Activated CD8-positive, alpha-beta T cell treated with anti-CD3 and anti-CD28 coated beads for 36 hours (primary cell): ENCODE results near the gene PLXND1. TPM values are rescaled to one million over a fixed set of nuclear protein-coding genes. Genes with fewer than 3 reads are reported as not detected.

ENCODE experiments used
- ATAC-seq: fragments of 200-7000 bp; cut with Tn5 transposase; one replicate; pipeline ENCODE4 v1.10.0; 2021; ENCODE audit warnings: mild to moderate bottlenecking, moderate library complexity
- CTCF ChIA-PET: fragments of 350-600 bp; sonication (Branson Sonifier 250); formaldehyde crosslinking; loops from one replicate; lab custom pipeline; 2021; ENCODE audit warnings: antibody characterized with exemption; lab: Charles Lee
- POLR2A ChIA-PET: fragments of 350-600 bp; sonication (Branson Sonifier 250); formaldehyde crosslinking; loops from one replicate; lab custom pipeline; 2021; ENCODE audit warnings: antibody characterized with exemption; lab: Charles Lee
- DNase-seq: peaks from one replicate; pipeline ENCODE4 v3.0.0-alpha.2; 2020
- H3K27ac Mint-ChIP-seq: one replicate; pipeline ENCODE4 v1.8.0; 2021; ENCODE audit warnings: mild to moderate bottlenecking, mixed read lengths
- H3K27me3 Mint-ChIP-seq: one replicate; pipeline ENCODE4 v1.8.0; 2021; ENCODE audit warnings: mixed read lengths
- H3K36me3 Mint-ChIP-seq: one replicate; pipeline ENCODE4 v1.8.0; 2021; ENCODE audit warnings: low read depth, mixed read lengths
- H3K4me1 Mint-ChIP-seq: one replicate; pipeline ENCODE4 v1.8.0; 2021; ENCODE audit warnings: low read depth, mixed read lengths
- H3K4me3 Mint-ChIP-seq: one replicate; pipeline ENCODE4 v1.8.0; 2021; ENCODE audit warnings: mild to moderate bottlenecking, moderate library complexity, mixed read lengths
- H3K9me3 Mint-ChIP-seq: one replicate; pipeline ENCODE4 v1.8.0; 2021; ENCODE audit warnings: mixed read lengths
- intact Hi-C: fragments of 100-400 bp; cut with micrococcal nuclease; formaldehyde crosslinking; loops from one replicate; pipeline ENCODE4 v1.10.0; 2022
- total RNA-seq, 2 experiments: library from RNA; stranded (reverse); gene quantifications; one replicate each; pipeline ENCODE4 v1.2.3, GENCODE V29; 2021
- TF ChIP-seq, protein P1 (sequence below): fragments of 200-600 bp; IDR thresholded peaks from one replicate; pipeline ENCODE4 v1.8.0; 2022; ENCODE audit warnings: antibody characterized with exemption, mild to moderate bottlenecking

Gene PLXND1
- total RNA-seq, 2 experiments from 2014 or later = 10.7 to 12.5 TPM

DNA sequence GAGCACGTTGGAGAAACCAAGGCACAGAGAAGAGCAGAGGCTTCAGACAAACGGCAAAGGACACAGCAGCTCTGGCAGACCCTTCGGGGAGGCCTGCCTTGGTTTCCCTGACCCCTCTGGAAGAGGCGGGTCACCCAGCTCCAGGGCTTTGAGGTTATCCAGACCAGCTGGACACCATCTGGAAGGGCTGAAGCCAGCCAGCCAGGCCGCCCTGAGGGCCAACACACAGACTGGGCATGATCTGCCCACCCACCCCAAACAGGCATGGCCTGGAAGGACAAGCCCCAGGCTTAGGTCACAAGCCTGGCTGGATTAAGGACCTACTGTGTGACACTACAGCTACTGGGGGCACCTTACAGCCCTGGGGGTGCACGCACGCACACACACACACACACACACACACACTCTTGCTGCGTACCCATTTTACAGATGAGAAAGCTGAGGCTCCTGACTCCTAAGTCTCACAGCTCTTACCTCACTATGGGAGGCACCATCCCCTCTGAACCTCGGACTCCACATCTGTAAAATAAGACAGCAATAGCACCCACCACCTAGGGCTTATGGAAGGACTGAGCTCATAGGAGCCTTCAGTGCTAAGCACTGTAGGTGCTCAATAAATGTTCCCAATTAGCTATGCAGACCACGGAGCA, 10.8 kb downstream of the PLXND1 start:
- Mint-ChIP-seq H3K9me3 (no peaks in the 10 kb centered on the region), H3K4me1 (peaks cover 23% of the 10 kb centered on the region), H3K27me3 (peaks cover 10% of the 10 kb centered on the region), H3K27ac (no peak overlapping the region), H3K36me3 (no peaks in the 10 kb centered on the region), H3K4me3 (no peak overlapping the region)
- POLR2A ChIA-PET = interaction anchor here (0.6 to 1.5 kb wide), 4 partner anchors 10 to 98 kb away, joined by 3 to 4 read pairs (median 4); no protein-coding TSS in a partner anchor
- ATAC-seq = no peak
- CTCF ChIA-PET = interaction anchor here (0.8 to 1.4 kb wide), 5 partner anchors 10 to 338 kb away, joined by 3 to 4 read pairs (median 3); no protein-coding TSS in a partner anchor
- DNase-seq = no peak
- intact Hi-C loops = no loop called here
- TF ChIP-seq, protein P1, sequence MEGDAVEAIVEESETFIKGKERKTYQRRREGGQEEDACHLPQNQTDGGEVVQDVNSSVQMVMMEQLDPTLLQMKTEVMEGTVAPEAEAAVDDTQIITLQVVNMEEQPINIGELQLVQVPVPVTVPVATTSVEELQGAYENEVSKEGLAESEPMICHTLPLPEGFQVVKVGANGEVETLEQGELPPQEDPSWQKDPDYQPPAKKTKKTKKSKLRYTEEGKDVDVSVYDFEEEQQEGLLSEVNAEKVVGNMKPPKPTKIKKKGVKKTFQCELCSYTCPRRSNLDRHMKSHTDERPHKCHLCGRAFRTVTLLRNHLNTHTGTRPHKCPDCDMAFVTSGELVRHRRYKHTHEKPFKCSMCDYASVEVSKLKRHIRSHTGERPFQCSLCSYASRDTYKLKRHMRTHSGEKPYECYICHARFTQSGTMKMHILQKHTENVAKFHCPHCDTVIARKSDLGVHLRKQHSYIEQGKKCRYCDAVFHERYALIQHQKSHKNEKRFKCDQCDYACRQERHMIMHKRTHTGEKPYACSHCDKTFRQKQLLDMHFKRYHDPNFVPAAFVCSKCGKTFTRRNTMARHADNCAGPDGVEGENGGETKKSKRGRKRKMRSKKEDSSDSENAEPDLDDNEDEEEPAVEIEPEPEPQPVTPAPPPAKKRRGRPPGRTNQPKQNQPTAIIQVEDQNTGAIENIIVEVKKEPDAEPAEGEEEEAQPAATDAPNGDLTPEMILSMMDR = no peak

DNA sequence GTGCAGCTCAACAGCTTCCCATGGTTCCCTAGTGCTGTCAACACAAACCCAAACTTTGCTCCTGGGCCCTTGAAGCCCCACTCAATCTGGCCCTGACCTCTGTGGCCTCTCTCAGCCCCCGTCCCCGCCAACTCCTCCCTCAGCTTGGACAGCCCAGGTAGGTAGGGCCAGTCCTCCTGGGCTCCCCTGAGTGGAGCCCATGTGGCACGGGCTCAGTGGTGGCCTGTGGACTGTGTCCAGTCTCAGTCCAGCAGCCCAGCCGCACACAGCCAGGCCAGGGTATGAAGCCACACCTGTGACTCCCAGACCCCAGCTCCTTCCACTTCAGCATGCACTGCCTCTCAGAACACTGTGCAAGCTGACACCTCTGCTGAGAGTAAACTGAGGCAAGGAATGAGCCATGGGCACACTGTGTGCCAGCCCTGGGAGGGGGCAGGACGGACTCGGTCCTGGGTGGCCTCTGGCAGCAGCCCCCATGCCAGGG, 11.5 kb downstream of the PLXND1 start:
- Mint-ChIP-seq H3K9me3 (no peaks in the 10 kb centered on the region), H3K27me3 (peaks cover 10% of the 10 kb centered on the region), H3K36me3 (no peaks in the 10 kb centered on the region), H3K4me3 (no peak overlapping the region), H3K27ac (no peak overlapping the region), H3K4me1 (peaks cover 21% of the 10 kb centered on the region)
- ChIA-PET CTCF (interaction anchor here (1.0 to 2.1 kb wide), 4 partner anchors 11 to 125 kb away, joined by 5 to 9 read pairs (median 6); partner anchors contain the start of gene PLXND1), POLR2A (interaction anchor here (0.6 to 1.7 kb wide), 4 partner anchors 8 to 98 kb away, joined by 3 to 7 read pairs (median 4); partner anchors contain the start of gene PLXND1)
- ATAC-seq (no peak), DNase-seq (no peak)
- TF ChIP-seq, protein P1 = no peak
- intact Hi-C loops = no loop called here

DNA sequence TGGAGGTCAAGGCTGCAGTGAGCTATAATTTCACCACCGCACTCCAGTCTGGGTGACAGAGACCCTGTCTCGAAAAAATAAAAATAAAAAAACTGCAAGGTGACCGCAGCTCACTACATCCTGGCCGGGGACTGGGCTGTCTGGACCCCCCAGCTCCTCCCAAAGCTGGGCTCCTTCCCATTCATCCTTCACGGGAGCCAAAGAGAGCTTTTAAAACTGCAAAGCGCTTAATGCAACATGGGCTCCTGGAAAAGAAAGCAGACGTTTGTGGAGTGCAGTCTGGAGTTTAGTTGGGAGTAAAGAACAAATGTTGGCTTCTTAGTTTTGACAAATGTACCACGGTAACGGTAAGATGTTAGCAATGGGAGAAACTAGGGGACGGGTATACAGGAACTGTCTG, 12.1 kb downstream of the PLXND1 start:
- peak overlapping the region; percentile 75 for H3K27ac Mint-ChIP-seq
- H3K27me3 Mint-ChIP-seq = peaks cover 10% of the 10 kb centered on the region
- H3K4me3 Mint-ChIP-seq = no peak overlapping the region
- DNase-seq (no peak), ATAC-seq (no peak)
- TF ChIP-seq, protein P1 = no peak
- POLR2A ChIA-PET = interaction anchor here (0.6 to 2.2 kb wide), 5 partner anchors 9 to 18 kb away, joined by 3 to 12 read pairs (median 4); partner anchors contain the start of gene PLXND1
- H3K9me3 Mint-ChIP-seq = no peaks in the 10 kb centered on the region
- peaks cover 20% of the 10 kb centered on the region for H3K4me1 Mint-ChIP-seq
- CTCF ChIA-PET = interaction anchor here (1.0 to 2.1 kb wide), 4 partner anchors 12 to 125 kb away, joined by 5 to 9 read pairs (median 6); partner anchors contain the start of gene PLXND1
- intact Hi-C loops = no loop called here
- no peaks in the 10 kb centered on the region for H3K36me3 Mint-ChIP-seq

GRCh38 chr3:129593595-129594339, 12.7 kb downstream of the PLXND1 start:
- peak; percentile 86 for DNase-seq
- peak; percentile 75 for ATAC-seq
- H3K27me3 Mint-ChIP-seq = peaks cover 10% of the 10 kb centered on the region
- POLR2A ChIA-PET = interaction anchor here (0.6 to 2.2 kb wide), 5 partner anchors 9 to 278 kb away, joined by 3 to 12 read pairs (median 4); partner anchors contain the start of gene PLXND1
- H3K4me3 Mint-ChIP-seq = peak overlapping the region; percentile 45
- intact Hi-C loops = no loop called here
- H3K4me1 Mint-ChIP-seq = peaks cover 20% of the 10 kb centered on the region
- CTCF ChIA-PET = interaction anchor here (1.0 to 2.1 kb wide), 5 partner anchors 12 to 124 kb away, joined by 3 to 9 read pairs (median 5); partner anchors contain the start of gene PLXND1
- no peaks in the 10 kb centered on the region for H3K9me3 Mint-ChIP-seq
- TF ChIP-seq, protein P1 = no peak
- no peaks in the 10 kb centered on the region for H3K36me3 Mint-ChIP-seq
- peak overlapping the region; percentile 75 for H3K27ac Mint-ChIP-seq
